GM23338 (cell line): ENCODE data around the gene TYSND1. TPM values are rescaled to one million over a fixed set of nuclear protein-coding genes. Genes with fewer than 3 reads are reported as not detected.

Source experiments
- ATAC-seq: fragments of 200-7000 bp; cut with Tn5 transposase; 3 replicates; pipeline ENCODE4 v1.9.1; 2020
- DNase-seq: peaks from one replicate; pipeline ENCODE4 v3.0.0-alpha.2; 2015; ENCODE audit warnings: low spot score
- H2AFZ ChIP-seq: fragments of 200-600 bp; sonication (generic); 2 replicates; pipeline ENCODE4 v1.8.0; 2016; ENCODE audit warnings: antibody characterized with exemption, mild to moderate bottlenecking, moderate library complexity
- H3F3A ChIP-seq: fragments of 200-600 bp; sonication (generic); replicated peaks from 2 replicates; pipeline ENCODE4 v1.8.0; 2017; ENCODE audit warnings: antibody characterized with exemption, mixed run types, low read depth
- H3K27ac ChIP-seq: fragments of 200-600 bp; sonication (generic); 2 replicates; pipeline ENCODE4 v1.6.1; 2016; ENCODE audit warnings: low read depth
- H3K27me3 ChIP-seq: fragments of 200-600 bp; sonication (generic); 2 replicates; pipeline ENCODE4 v1.8.0; 2016; ENCODE audit warnings: mild to moderate bottlenecking, mixed run types, moderate library complexity; ENCODE audit not compliant: insufficient read depth
- H3K36me3 ChIP-seq: fragments of 200-600 bp; sonication (generic); 2 replicates; pipeline ENCODE4 v1.8.0; 2016; ENCODE audit warnings: mild to moderate bottlenecking; ENCODE audit not compliant: insufficient read depth
- H3K4me1 ChIP-seq: fragments of 200-600 bp; sonication (generic); 2 replicates; pipeline ENCODE4 v1.8.0; 2016; ENCODE audit warnings: mild to moderate bottlenecking, moderate library complexity; ENCODE audit not compliant: insufficient read depth
- H3K4me2 ChIP-seq: fragments of 200-600 bp; sonication (generic); 2 replicates; pipeline ENCODE4 v1.7.1; 2017; ENCODE audit warnings: mixed run types
- H3K4me3 ChIP-seq: fragments of 200-600 bp; sonication (generic); 2 replicates; pipeline ENCODE4 v1.6.1; 2016; ENCODE audit warnings: mixed run types
- H3K79me2 ChIP-seq: fragments of 200-600 bp; sonication (generic); replicated peaks from 2 replicates; pipeline ENCODE4 v1.8.0; 2017; ENCODE audit warnings: mild to moderate bottlenecking; ENCODE audit not compliant: insufficient read depth
- H3K9me2 ChIP-seq: fragments of 200-600 bp; sonication (generic); 2 replicates; pipeline ENCODE4 v1.8.0; 2017; ENCODE audit not compliant: insufficient read depth
- H4K20me1 ChIP-seq: fragments of 200-600 bp; sonication (generic); replicated peaks from 2 replicates; pipeline ENCODE4 v1.8.0; 2017; ENCODE audit warnings: mild to moderate bottlenecking; ENCODE audit not compliant: insufficient read depth
- H3K27ac Mint-ChIP-seq: 2 replicates; pipeline ENCODE4 v1.8.0; 2020; ENCODE audit warnings: inconsistent platforms, mild to moderate bottlenecking, moderate library complexity, mixed read lengths
- H3K27me3 Mint-ChIP-seq: 3 replicates; pipeline ENCODE4 v1.8.0; 2022; ENCODE audit warnings: low read depth, mild to moderate bottlenecking, moderate library complexity, mixed read lengths, inconsistent platforms; ENCODE audit not compliant: insufficient read depth, poor library complexity
- H3K36me3 Mint-ChIP-seq: 3 replicates; pipeline ENCODE4 v1.8.0; 2021; ENCODE audit warnings: low read depth, mild to moderate bottlenecking, inconsistent platforms, moderate library complexity, mixed read lengths
- H3K4me1 Mint-ChIP-seq: 3 replicates; pipeline ENCODE4 v1.8.0; 2020; ENCODE audit warnings: mild to moderate bottlenecking, inconsistent platforms, mixed read lengths
- H3K4me3 Mint-ChIP-seq: 3 replicates; pipeline ENCODE4 v1.8.0; 2021; ENCODE audit warnings: moderate library complexity, mild to moderate bottlenecking, inconsistent platforms, mixed read lengths
- H3K9me3 Mint-ChIP-seq: 3 replicates; pipeline ENCODE4 v1.8.0; 2020; ENCODE audit warnings: moderate library complexity, mild to moderate bottlenecking, inconsistent platforms, mixed read lengths
- CREB1 ChIP-seq: fragments of 250-450 bp; sonication (Bioruptor Pico); IDR thresholded peaks from 2 replicates; pipeline ENCODE4 v1.5.0; 2020; ENCODE audit warnings: low read depth, mild to moderate bottlenecking, moderate library complexity
- CTCF ChIP-seq, 2 experiments: fragments of 200-600 bp in 1 of 2; sonication (generic) in 1 of 2; conservative IDR thresholded peaks; 2 replicates each; pipeline versions ENCODE4 v1.5.1 to v1.6.1; 2016 to 2017; ENCODE audit warnings: antibody characterized with exemption in 2 of 2, low read depth in 2 of 2, mild to moderate bottlenecking in 2 of 2, moderate library complexity in 1 of 2
- ETS1 ChIP-seq: IDR thresholded peaks from 2 replicates; pipeline ENCODE4 v1.6.1; 2016; ENCODE audit warnings: antibody characterized with exemption
- EZH2 ChIP-seq: fragments of 200-600 bp; sonication (generic); IDR thresholded peaks from one replicate; pipeline ENCODE4 v1.8.0; 2017; ENCODE audit warnings: antibody characterized with exemption, mild to moderate bottlenecking, low read depth; ENCODE audit not compliant: unreplicated experiment
- EZH2phosphoT487 ChIP-seq: fragments of 200-600 bp; sonication (generic); IDR thresholded peaks from one replicate; pipeline ENCODE4 v1.8.1; 2018; ENCODE audit warnings: antibody characterized with exemption; ENCODE audit not compliant: unreplicated experiment
- JUNB ChIP-seq: IDR thresholded peaks from one replicate; pipeline ENCODE4 v1.6.1; 2016; ENCODE audit warnings: antibody characterized with exemption; ENCODE audit not compliant: unreplicated experiment
- NANOG ChIP-seq: IDR thresholded peaks from 2 replicates; pipeline ENCODE4 v1.6.1; 2016; ENCODE audit warnings: antibody characterized with exemption, borderline replicate concordance
- POLR2AphosphoS5 ChIP-seq: IDR thresholded peaks from 2 replicates; pipeline ENCODE4 v1.6.1; 2016; ENCODE audit warnings: antibody characterized with exemption, low read depth
- REST ChIP-seq: IDR thresholded peaks from one replicate; pipeline ENCODE4 v1.6.1; 2018; ENCODE audit warnings: antibody characterized with exemption; ENCODE audit not compliant: unreplicated experiment
- STAT1 ChIP-seq: IDR thresholded peaks from one replicate; pipeline ENCODE4 v1.6.1; 2016; ENCODE audit warnings: antibody characterized with exemption; ENCODE audit not compliant: unreplicated experiment
- ZNF114 ChIP-seq: fragments of 250-450 bp; sonication (Bioruptor Pico); IDR thresholded peaks from 2 replicates; pipeline ENCODE4 v1.5.0; 2020; ENCODE audit warnings: mild to moderate bottlenecking, moderate library complexity
- ZNF331 ChIP-seq: fragments of 250-450 bp; sonication (Bioruptor Pico); IDR thresholded peaks from 2 replicates; pipeline ENCODE4 v1.5.0; 2020; ENCODE audit warnings: low read depth, mild to moderate bottlenecking, moderate library complexity
- ZNF462 ChIP-seq: fragments of 250-450 bp; sonication (Bioruptor Pico); IDR thresholded peaks from 2 replicates; pipeline ENCODE4 v1.5.0; 2020; ENCODE audit warnings: mild to moderate bottlenecking, moderate library complexity
- polyA plus RNA-seq: library from polyadenylated mRNA; unstranded; fragments of >200 nt; fragmentation: Nextera tagmentation; extraction: Ambion mirVana; gene quantifications from 2 replicates; pipeline ENCODE4 v1.2.1, GENCODE V29; 2016
- total RNA-seq: library from RNA; depleted of rRNA; stranded (reverse); fragments of >200 nt; shearing (Covaris generic); gene quantifications from 2 replicates; pipeline ENCODE4 v1.2.3, GENCODE V29; 2014

Gene TYSND1
- total and polyA plus RNA-seq, 2 experiments from 2014 or later, result 5.2 to 19.5 TPM

GRCh38 chr10:70137135-70137534 lies 9.4 kb downstream of the TYSND1 start:
- H3K4me3 ChIP-seq, result no peak overlapping the region
- no peak for TF ChIP-seq ZNF114 (CRISPR knock-in tag)
- no peak for TF ChIP-seq JUNB
- TF ChIP-seq CREB1, result no peak
- no peak for TF ChIP-seq ETS1
- TF ChIP-seq EZH2phosphoT487, result no peak
- TF ChIP-seq NANOG, result no peak
- TF ChIP-seq ZNF462 (CRISPR knock-in tag), result no peak
- no peak for TF ChIP-seq CTCF (conservative IDR thresholded peaks at IDR 0.05; ENCODE audit: low read depth in 2 of 2)
- no peak for TF ChIP-seq ZNF331 (CRISPR knock-in tag)
- TF ChIP-seq EZH2, result no peak
- TF ChIP-seq REST, result no peak
- no peak for TF ChIP-seq POLR2AphosphoS5
- TF ChIP-seq STAT1, result no peak
- no peak overlapping the region for H2AFZ ChIP-seq
- no peaks in the 10 kb centered on the region for H3K36me3 ChIP-seq
- ATAC-seq (no peak), DNase-seq (no peak)
- Mint-ChIP-seq H3K4me1 (peaks cover 6% of the 10 kb centered on the region), H3K36me3 (peaks cover 3% of the 10 kb centered on the region; the same call in 2 of the 3 replicates), H3K27me3 (peaks cover 23% of the 10 kb centered on the region), H3K9me3 (no peaks in the 10 kb centered on the region), H3K27ac (no peak overlapping the region), H3K4me3 (no peak overlapping the region)
- no peak overlapping the region for H3K27ac ChIP-seq
- peaks cover 19% of the 10 kb centered on the region; the same call in 1 of the 2 replicates for H3K27me3 ChIP-seq
- H3K4me2 ChIP-seq, result no peak overlapping the region
- H3F3A ChIP-seq, result peaks cover 5% of the 10 kb centered on the region; the same call in 1 of the 2 replicates
- no peaks in the 10 kb centered on the region for H3K79me2 ChIP-seq
- no peaks in the 10 kb centered on the region for H4K20me1 ChIP-seq
- H3K4me1 ChIP-seq, result peaks cover 5% of the 10 kb centered on the region; the same call in 1 of the 2 replicates
- no peaks in the 10 kb centered on the region for H3K9me2 ChIP-seq
